GM23248 (cell line): ENCODE data around the gene IFNA5. TPM values are rescaled to one million over a fixed set of nuclear protein-coding genes. Genes with fewer than 3 reads are reported as not detected.

Source experiments
- DNase-seq: peaks from one replicate; pipeline ENCODE4 v3.0.0-alpha.2; 2015
- H2AFZ ChIP-seq: fragments of 200-600 bp; sonication (generic); 2 replicates; pipeline ENCODE4 v1.6.1; 2016; ENCODE audit warnings: antibody characterized with exemption
- H3F3A ChIP-seq: fragments of 200-600 bp; sonication (generic); 2 replicates; pipeline ENCODE4 v1.6.1; 2016; ENCODE audit warnings: mild to moderate bottlenecking, antibody characterized with exemption, mixed run types; ENCODE audit not compliant: insufficient read depth
- H3K27ac ChIP-seq: fragments of 200-600 bp; sonication (generic); 2 replicates; pipeline ENCODE4 v1.5.1; 2016; ENCODE audit warnings: mild to moderate bottlenecking
- H3K27me3 ChIP-seq: fragments of 200-600 bp; sonication (generic); replicated peaks from 2 replicates; pipeline ENCODE4 v1.6.1; 2016; ENCODE audit warnings: mild to moderate bottlenecking; ENCODE audit not compliant: insufficient read depth
- H3K36me3 ChIP-seq: fragments of 200-600 bp; sonication (generic); 2 replicates; pipeline ENCODE4 v1.6.1; 2016; ENCODE audit warnings: low read depth, mild to moderate bottlenecking
- H3K4me1 ChIP-seq: fragments of 200-600 bp; sonication (generic); 2 replicates; pipeline ENCODE4 v1.6.1; 2016; ENCODE audit warnings: mild to moderate bottlenecking; ENCODE audit not compliant: insufficient read depth
- H3K4me2 ChIP-seq: fragments of 200-600 bp; sonication (generic); one replicate; pipeline ENCODE4 v1.6.1; 2016; ENCODE audit warnings: mild to moderate bottlenecking; ENCODE audit not compliant: unreplicated experiment
- H3K4me3 ChIP-seq: fragments of 200-600 bp; sonication (generic); 2 replicates; pipeline ENCODE4 v1.5.1; 2016; ENCODE audit warnings: mild to moderate bottlenecking
- H3K79me2 ChIP-seq: fragments of 200-600 bp; sonication (generic); 2 replicates; pipeline ENCODE4 v1.6.1; 2016; ENCODE audit warnings: mild to moderate bottlenecking; ENCODE audit not compliant: insufficient read depth
- H3K9ac ChIP-seq: fragments of 200-600 bp; sonication (generic); 2 replicates; pipeline ENCODE4 v1.6.1; 2016; ENCODE audit warnings: mild to moderate bottlenecking
- H3K9me2 ChIP-seq: fragments of 200-600 bp; sonication (generic); 2 replicates; pipeline ENCODE4 v1.6.1; 2016; ENCODE audit warnings: mixed run types, mild to moderate bottlenecking, moderate library complexity; ENCODE audit not compliant: insufficient read depth
- H3K9me3 ChIP-seq: fragments of 200-600 bp; sonication (generic); one replicate; pipeline ENCODE4 v1.6.1; 2017; ENCODE audit warnings: low read depth
- H4K20me1 ChIP-seq: fragments of 200-600 bp; sonication (generic); 2 replicates; pipeline ENCODE4 v1.6.0; 2016; ENCODE audit not compliant: insufficient read depth
- EZH2 ChIP-seq: fragments of 200-600 bp; sonication (generic); IDR thresholded peaks from 2 replicates; pipeline ENCODE4 v1.6.1; 2018; ENCODE audit warnings: antibody characterized with exemption, mild to moderate bottlenecking; ENCODE audit not compliant: insufficient read depth, poor library complexity, severe bottlenecking
- EZH2phosphoT487 ChIP-seq: fragments of 200-600 bp; sonication (generic); IDR thresholded peaks from 2 replicates; pipeline ENCODE4 v1.6.1; 2018; ENCODE audit warnings: antibody characterized with exemption, moderate library complexity, mild to moderate bottlenecking, low read depth; ENCODE audit not compliant: insufficient read depth
- WGBS, 2 experiments: methylation state at CpG; one replicate each; pipeline ENCODE4 v1.1.6; 2015 to 2017; ENCODE audit warnings: low lambda C conversion rate in 2 of 2, low coverage in 1 of 2; ENCODE audit errors: missing lambda C conversion rate in 2 of 2; 5-methylcytosine and 5-hydroxymethylcytosine counted together
- in situ Hi-C: fragments of 300-500 bp; cut with MboI; formaldehyde crosslinking; loops from 2 replicates; pipeline ENCODE4 v1.15.0; 2020
- polyA plus RNA-seq: library from polyadenylated mRNA; unstranded; fragments of >200 nt; fragmentation: Nextera tagmentation; extraction: Ambion mirVana; gene quantifications from 2 replicates; pipeline ENCODE4 v1.2.1, GENCODE V29; 2016
- total RNA-seq: library from RNA; depleted of rRNA; stranded (reverse); fragments of >200 nt; shearing (Covaris generic); gene quantifications from 2 replicates; pipeline ENCODE4 v1.2.3, GENCODE V29; 2014

The IFNA5 gene
- total and polyA plus RNA-seq, 2 experiments from 2014 or later, result not detected

GRCh38 chr9:21287280-21287679 is 17.8 kb downstream of the IFNA5 start:
- H3K4me3 ChIP-seq, result no peak overlapping the region
- no peaks in the 10 kb centered on the region for H3K9me3 ChIP-seq
- H2AFZ ChIP-seq, result no peak overlapping the region
- no peaks in the 10 kb centered on the region for H3K9me2 ChIP-seq
- no peaks in the 10 kb centered on the region for H3K4me1 ChIP-seq
- 27 to 30% methylated on average over 3 of the region's 3 CpGs for WGBS, 2 experiments
- TF ChIP-seq EZH2, result no peak
- TF ChIP-seq EZH2phosphoT487, result no peak
- no peaks in the 10 kb centered on the region for H3K36me3 ChIP-seq
- H3K27me3 ChIP-seq, result peaks cover 24% of the 10 kb centered on the region
- in situ Hi-C loops, result no loop called here
- no peak overlapping the region for H3K27ac ChIP-seq
- no peaks in the 10 kb centered on the region for H3K79me2 ChIP-seq
- DNase-seq, result no peak
- H3F3A ChIP-seq, result no peaks in the 10 kb centered on the region
- H3K4me2 ChIP-seq, result no peak overlapping the region
- H3K9ac ChIP-seq, result no peak overlapping the region
- H4K20me1 ChIP-seq, result no peaks in the 10 kb centered on the region

DNA sequence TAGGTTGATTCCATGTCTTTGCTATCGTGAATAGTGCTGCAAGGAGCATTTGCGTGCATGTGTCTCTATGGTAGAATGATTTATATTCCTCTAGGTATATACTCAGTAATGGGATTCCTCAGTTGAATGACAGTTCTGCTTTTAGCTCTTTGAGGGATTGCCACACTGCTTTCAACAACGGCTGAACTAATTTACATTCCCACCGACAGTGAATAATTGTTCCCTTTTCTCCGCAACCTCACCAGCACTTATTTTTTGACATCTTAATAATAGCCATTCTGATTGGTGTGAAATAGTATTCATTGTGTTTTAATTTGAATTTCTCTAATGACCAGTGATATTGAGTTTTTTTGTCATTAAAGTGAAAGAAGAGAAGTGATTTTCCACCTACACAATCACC is 18.5 kb downstream of the IFNA5 start:
- H3K4me1 ChIP-seq, result no peaks in the 10 kb centered on the region
- no peak for DNase-seq
- no peaks in the 10 kb centered on the region for H3K36me3 ChIP-seq
- no peak overlapping the region for H3K4me2 ChIP-seq
- H3F3A ChIP-seq, result no peaks in the 10 kb centered on the region
- H3K9me2 ChIP-seq, result no peaks in the 10 kb centered on the region
- in situ Hi-C loops, result no loop called here
- no peak overlapping the region for H3K9ac ChIP-seq
- WGBS, 2 experiments, result 53 to 56% methylated on average over 5 of the region's 5 CpGs
- no peak for TF ChIP-seq EZH2
- TF ChIP-seq EZH2phosphoT487, result no peak
- no peaks in the 10 kb centered on the region for H3K9me3 ChIP-seq
- H2AFZ ChIP-seq, result no peak overlapping the region
- H3K27me3 ChIP-seq, result peaks cover 26% of the 10 kb centered on the region
- no peaks in the 10 kb centered on the region for H3K79me2 ChIP-seq
- H3K27ac ChIP-seq, result no peak overlapping the region
- H4K20me1 ChIP-seq, result no peaks in the 10 kb centered on the region
- no peak overlapping the region for H3K4me3 ChIP-seq

DNA sequence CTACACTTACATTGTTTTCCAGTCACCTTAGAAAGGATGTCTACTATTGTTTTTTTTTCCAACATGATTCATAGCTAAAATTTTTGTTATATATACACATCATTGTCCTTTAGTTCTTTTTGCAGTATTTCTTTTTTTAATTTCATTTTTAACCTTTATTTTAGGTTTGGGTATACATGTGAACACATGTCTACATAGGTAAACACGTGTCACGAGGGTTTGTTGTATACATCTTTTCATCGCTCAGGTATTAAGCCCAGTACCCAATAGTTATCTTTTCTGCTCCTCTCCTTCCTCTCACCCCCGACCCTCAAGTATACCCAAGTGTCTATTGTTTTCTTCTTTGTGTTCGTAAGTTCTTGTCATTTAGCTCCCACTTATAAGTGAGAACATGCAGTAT is 19.0 kb downstream of the IFNA5 start:
- H3K4me1 ChIP-seq, result no peaks in the 10 kb centered on the region
- in situ Hi-C loops, result no loop called here
- peaks cover 25% of the 10 kb centered on the region for H3K27me3 ChIP-seq
- TF ChIP-seq EZH2, result no peak
- no peak for TF ChIP-seq EZH2phosphoT487
- no peaks in the 10 kb centered on the region for H3F3A ChIP-seq
- no peak for DNase-seq
- H3K9me3 ChIP-seq, result no peaks in the 10 kb centered on the region
- H3K9me2 ChIP-seq, result no peaks in the 10 kb centered on the region
- H2AFZ ChIP-seq, result no peak overlapping the region
- 48 to 50% methylated on average over 5 of the region's 5 CpGs for WGBS, 2 experiments
- no peak overlapping the region for H3K27ac ChIP-seq
- H3K9ac ChIP-seq, result no peak overlapping the region
- no peaks in the 10 kb centered on the region for H3K36me3 ChIP-seq
- no peak overlapping the region for H3K4me2 ChIP-seq
- no peaks in the 10 kb centered on the region for H3K79me2 ChIP-seq
- H3K4me3 ChIP-seq, result no peak overlapping the region
- H4K20me1 ChIP-seq, result no peaks in the 10 kb centered on the region

DNA sequence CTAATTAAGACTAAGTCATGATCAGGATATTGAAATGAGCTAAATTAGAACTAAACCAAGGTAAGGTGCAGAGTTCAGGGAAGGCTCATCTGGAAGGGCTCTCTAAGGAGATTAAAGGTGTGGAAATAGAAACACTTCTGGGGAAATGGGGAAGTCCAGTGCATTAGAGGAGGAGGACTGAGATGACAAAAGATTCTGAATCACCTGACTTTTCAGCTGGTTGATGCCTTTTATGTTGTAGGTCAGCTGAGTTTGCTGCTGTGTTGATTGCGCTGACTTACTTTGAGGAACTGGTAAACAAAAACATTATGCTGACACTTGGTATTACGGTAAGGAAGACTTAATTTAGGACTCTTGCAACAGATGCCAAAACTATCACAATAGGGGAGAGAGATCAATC is 23.8 kb downstream of the IFNA5 start:
- in situ Hi-C loops, result no loop called here
- TF ChIP-seq EZH2phosphoT487 (no peak), EZH2 (no peak)
- no peak overlapping the region for H3K4me2 ChIP-seq
- no peaks in the 10 kb centered on the region for H3K4me1 ChIP-seq
- 67 to 81% methylated on average over 2 of the region's 2 CpGs for WGBS, 2 experiments
- no peaks in the 10 kb centered on the region for H3K36me3 ChIP-seq
- no peaks in the 10 kb centered on the region for H3K9me3 ChIP-seq
- H3K27me3 ChIP-seq, result peaks cover 40% of the 10 kb centered on the region
- H3K79me2 ChIP-seq, result no peaks in the 10 kb centered on the region
- no peak for DNase-seq
- H3K9me2 ChIP-seq, result no peaks in the 10 kb centered on the region
- no peaks in the 10 kb centered on the region for H3F3A ChIP-seq
- H3K27ac ChIP-seq, result no peak overlapping the region
- no peak overlapping the region for H2AFZ ChIP-seq
- H3K4me3 ChIP-seq, result no peak overlapping the region
- no peak overlapping the region for H3K9ac ChIP-seq
- H4K20me1 ChIP-seq, result no peaks in the 10 kb centered on the region

DNA sequence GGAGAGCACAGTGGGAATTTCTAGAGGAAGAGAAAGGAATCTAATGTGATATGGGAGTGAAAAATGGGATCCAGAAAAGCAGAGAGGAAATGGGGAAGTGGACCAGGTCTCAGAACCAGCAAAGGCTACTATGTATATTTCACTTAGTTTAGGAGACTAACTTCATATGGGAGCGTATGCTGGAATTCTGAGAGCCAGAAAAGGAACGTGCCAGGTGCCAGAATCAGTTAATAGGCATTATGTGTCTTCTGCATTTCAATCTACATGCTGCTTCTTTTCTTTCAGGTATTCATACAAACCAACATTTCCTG is 36.8 kb downstream of the IFNA5 start:
- Histone ChIP-seq H3K79me2 (no peaks in the 10 kb centered on the region), H3K36me3 (no peaks in the 10 kb centered on the region), H3K4me3 (no peak overlapping the region), H4K20me1 (no peaks in the 10 kb centered on the region), H3K27ac (no peak overlapping the region), H3F3A (no peaks in the 10 kb centered on the region), H3K4me1 (no peaks in the 10 kb centered on the region), H3K27me3 (peaks cover 47% of the 10 kb centered on the region), H3K9me3 (no peaks in the 10 kb centered on the region), H3K9ac (no peak overlapping the region), H3K9me2 (no peaks in the 10 kb centered on the region), H3K4me2 (no peak overlapping the region), H2AFZ (no peak overlapping the region)
- 6 to 10% methylated on average over 2 of the region's 2 CpGs for WGBS, 2 experiments
- no peak for TF ChIP-seq EZH2phosphoT487
- no peak for TF ChIP-seq EZH2
- in situ Hi-C loops, result no loop called here
- no peak for DNase-seq
